HCT116 (cell line): ENCODE data around the gene BLOC1S2. TPM values are rescaled to one million over a fixed set of nuclear protein-coding genes. Genes with fewer than 3 reads are reported as not detected.

ENCODE experiments used
- ATAC-seq: fragments of 200-7000 bp; cut with Tn5 transposase; 2 replicates; pipeline ENCODE4 v1.9.1; 2020; ENCODE audit warnings: mild to moderate bottlenecking, moderate library complexity
- BruUV-seq: library from RNA; stranded (reverse); fragments of 400-500 nt; replicated peaks from 2 replicates; lab custom pipeline; 2021; lab: Mats Ljungman, UMichigan
- CTCF ChIA-PET: fragments of 300-600 bp; sonication (Branson Sonifier 250); formaldehyde crosslinking; loops from one replicate; lab custom pipeline; 2021; ENCODE audit warnings: antibody characterized with exemption; lab: Charles Lee
- POLR2A ChIA-PET: fragments of 300-600, 350-600 bp; sonication (Branson Sonifier 250); formaldehyde crosslinking; loops from one replicate; lab custom pipeline; 2021; ENCODE audit warnings: antibody characterized with exemption; lab: Charles Lee
- RAD21 ChIA-PET, 2 experiments: fragments of 300-600 bp; sonication (Branson Sonifier 250); formaldehyde crosslinking; loops; one replicate each; lab custom pipeline; 2023; ENCODE audit warnings: low total read pairs in 2 of 2; ENCODE audit not compliant: uncharacterized antibody in 2 of 2, unreplicated experiment in 2 of 2, low non-redundant PET in 1 of 2; lab: Charles Lee
- DNase-seq: peaks from one replicate; pipeline ENCODE4 v3.0.0-alpha.2; 2010; ENCODE audit warnings: low read depth, low spot score
- H2AFZ ChIP-seq: fragments of 200-600 bp; shearing (Covaris generic), sonication (generic); 2 replicates; pipeline ENCODE4 v1.6.1; 2017; ENCODE audit warnings: low read depth, mixed run types, mixed read lengths, antibody characterized with exemption, low read length; ENCODE audit not compliant: poor library complexity, severe bottlenecking
- H3K27ac ChIP-seq: 2 replicates; pipeline ENCODE4 v1.5.1; 2012; ENCODE audit warnings: low read depth, low read length
- H3K27me3 ChIP-seq: fragments of 200-600 bp; sonication (generic); 2 replicates; pipeline ENCODE4 v1.6.1; 2016; ENCODE audit warnings: mixed run types, low read length, mixed read lengths; ENCODE audit not compliant: insufficient read depth
- H3K36me3 ChIP-seq, 2 experiments: fragments of 200-500 bp in 1 of 2; fragments of 200-600 bp in 1 of 2; sonication (Bioruptor generic) in 1 of 2; sonication (generic) in 1 of 2; 2 replicates each; pipeline versions ENCODE4 v1.5.1 to v1.6.1; 2014 to 2016; ENCODE audit warnings: low read length in 2 of 2, inconsistent platforms in 1 of 2, mixed read lengths in 1 of 2, mixed run types in 1 of 2; ENCODE audit not compliant: insufficient read depth in 2 of 2, control insufficient read depth in 1 of 2
- H3K4me1 ChIP-seq, 2 experiments: fragments of 200-600 bp in 1 of 2; sonication (generic) in 1 of 2; 2 replicates each; pipeline versions ENCODE4 v1.5.1 to v1.6.1; 2012 to 2017; ENCODE audit warnings: low read length in 2 of 2, inconsistent platforms in 1 of 2, mild to moderate bottlenecking in 1 of 2, mixed read lengths in 1 of 2, mixed run types in 1 of 2, moderate library complexity in 1 of 2; ENCODE audit not compliant: insufficient read depth in 2 of 2, control insufficient read depth in 1 of 2
- H3K4me2 ChIP-seq: fragments of 200-600 bp; sonication (generic); 2 replicates; pipeline ENCODE4 v1.6.1; 2017; ENCODE audit warnings: mixed run types, low read length, mixed read lengths
- H3K4me3 ChIP-seq, 2 experiments: fragments of 200-600 bp in 1 of 2; sonication (generic) in 1 of 2; replicated peaks in 1 of 2; 2 replicates each; pipeline ENCODE4 v1.5.1; 2011 to 2016; ENCODE audit warnings: low read length in 2 of 2, control low read depth in 1 of 2, low read depth in 1 of 2, mild to moderate bottlenecking in 1 of 2, mixed read lengths in 1 of 2, mixed run types in 1 of 2
- H3K79me2 ChIP-seq: fragments of 200-600 bp; sonication (generic); 2 replicates; pipeline ENCODE4 v1.6.1; 2017; ENCODE audit warnings: mild to moderate bottlenecking, mixed run types, low read length, moderate library complexity, mixed read lengths; ENCODE audit not compliant: insufficient read depth
- H3K9ac ChIP-seq: fragments of 200-600 bp; sonication (generic); 2 replicates; pipeline ENCODE4 v1.6.1; 2016; ENCODE audit warnings: low read length, mixed read lengths
- H3K9me2 ChIP-seq: fragments of 200-600 bp; sonication (generic), shearing (Covaris generic); 2 replicates; pipeline ENCODE4 v1.6.1; 2017; ENCODE audit warnings: mixed run types, mild to moderate bottlenecking, moderate library complexity; ENCODE audit not compliant: insufficient read depth
- H3K9me3 ChIP-seq, 2 experiments: fragments of 200-500 bp in 1 of 2; fragments of 200-600 bp in 1 of 2; sonication (Bioruptor generic) in 1 of 2; sonication (generic) in 1 of 2; 2 replicates each; pipeline ENCODE4 v1.6.1; 2014 to 2017; ENCODE audit warnings: low read length in 2 of 2, mixed read lengths in 2 of 2, inconsistent platforms in 1 of 2, low read depth in 1 of 2, mild to moderate bottlenecking in 1 of 2, mixed run types in 1 of 2, moderate library complexity in 1 of 2; ENCODE audit not compliant: control insufficient read depth in 1 of 2, insufficient read depth in 1 of 2
- H4K20me1 ChIP-seq: fragments of 200-600 bp; sonication (generic), shearing (Covaris generic); 2 replicates; pipeline ENCODE4 v1.6.1; 2017; ENCODE audit warnings: mixed run types, mild to moderate bottlenecking, moderate library complexity; ENCODE audit not compliant: insufficient read depth
- EZH2phosphoT487 ChIP-seq: fragments of 200-600 bp; IDR thresholded peaks from 2 replicates; pipeline ENCODE4 v1.6.1; 2018; ENCODE audit warnings: antibody characterized with exemption, borderline replicate concordance
- MAX ChIP-seq: IDR thresholded peaks from 2 replicates; pipeline ENCODE4 v1.6.1; 2012
- RAD21 ChIP-seq: IDR thresholded peaks from 2 replicates; pipeline ENCODE4 v1.6.1; 2012; ENCODE audit warnings: low read depth, mild to moderate bottlenecking
- REST ChIP-seq: IDR thresholded peaks from 2 replicates; pipeline ENCODE4 v1.6.1; 2012; ENCODE audit warnings: low read depth
- SP1 ChIP-seq: IDR thresholded peaks from 2 replicates; pipeline ENCODE4 v1.6.1; 2012; ENCODE audit warnings: low read depth
- YY1 ChIP-seq: IDR thresholded peaks from 2 replicates; pipeline ENCODE4 v1.6.1; 2011; ENCODE audit warnings: low read length, low read depth, moderate library complexity, mild to moderate bottlenecking; ENCODE audit not compliant: insufficient replicate concordance; ENCODE audit errors: extremely low read depth
- intact Hi-C: fragments of 100-400 bp; cut with micrococcal nuclease; formaldehyde crosslinking; loops from 2 replicates; pipeline ENCODE4 v1.10.0; 2022
- total RNA-seq: library from RNA; stranded (reverse); gene quantifications from one replicate; pipeline ENCODE4 v1.2.1, GENCODE V29; 2021; ENCODE audit not compliant: unreplicated experiment

The BLOC1S2 gene
- total RNA-seq, 1 experiment from 2014 or later, result 54.6 TPM

- TF ChIP-seq YY1 (no peak), RAD21 (no peak)
Measured at GRCh38 chr10:100333661-100334440, 47.4 kb upstream of the BLOC1S2 start (continued).

DNA sequence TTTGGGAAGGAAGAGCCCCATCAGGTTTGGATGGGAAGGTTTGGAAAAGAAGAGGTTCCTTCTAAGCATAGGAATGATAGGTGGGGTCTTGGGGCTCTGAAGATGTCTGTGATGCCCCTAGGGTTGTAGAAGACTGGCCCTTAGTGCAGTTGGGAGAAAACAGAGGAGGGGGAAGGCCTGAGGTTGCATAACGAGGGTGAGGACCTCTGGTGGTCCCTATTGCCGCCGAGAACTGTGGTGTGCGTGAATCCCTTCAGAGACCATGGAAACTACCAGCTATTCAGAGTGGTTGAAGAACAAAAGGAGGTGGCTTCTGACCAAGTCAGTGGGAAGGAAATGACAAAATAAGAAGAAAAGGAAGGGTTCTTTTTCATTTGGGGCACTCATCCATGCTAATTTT is 46.6 kb upstream of the BLOC1S2 start:
- no peaks in the 10 kb centered on the region for H3K9me2 ChIP-seq
- no peak overlapping the region for H3K4me3 ChIP-seq
- H3K4me2 ChIP-seq, result no peak overlapping the region
- H3K79me2 ChIP-seq, result no peaks in the 10 kb centered on the region
- no peak overlapping the region for H3K9ac ChIP-seq
- H3K9me3 ChIP-seq, result no peaks in the 10 kb centered on the region
- H3K27me3 ChIP-seq, result peaks cover 38% of the 10 kb centered on the region; the same call in 1 of the 2 replicates
- BruUV-seq, result no TSS peak
- H2AFZ ChIP-seq, result no peak overlapping the region
- intact Hi-C loops, result no loop called here
- RAD21 ChIA-PET, result no interaction called here
- H3K36me3 ChIP-seq, result no peaks in the 10 kb centered on the region
- no peak for DNase-seq
- POLR2A ChIA-PET, result interaction anchor here (0.6 kb wide), 1 partner anchor 202 kb away, joined by 3 read pairs; the partner anchor contains the start of gene HIF1AN
- CTCF ChIA-PET, result interaction anchor here (1.2 to 1.6 kb wide), 2 partner anchors 10 to 14 kb away, joined by 3 read pairs; partner anchors contain the start of gene SCD
- no peak overlapping the region for H3K27ac ChIP-seq
- no peaks in the 10 kb centered on the region for H4K20me1 ChIP-seq
- no peak for TF ChIP-seq MAX
- TF ChIP-seq SP1, result no peak
- no peak for TF ChIP-seq EZH2phosphoT487
- no peak for TF ChIP-seq YY1
- no peak for TF ChIP-seq REST
- H3K4me1 ChIP-seq, result no peaks in the 10 kb centered on the region
- no peak for ATAC-seq
